Ecto neural progenitor cell (in vitro differentiated cells): ENCODE data around the gene TTLL4.

Source experiments
- DNase-seq: peaks from one replicate; pipeline ENCODE4 v3.0.0-alpha.2; 2018; ENCODE audit warnings: low spot score

The TTLL4 gene

DNA sequence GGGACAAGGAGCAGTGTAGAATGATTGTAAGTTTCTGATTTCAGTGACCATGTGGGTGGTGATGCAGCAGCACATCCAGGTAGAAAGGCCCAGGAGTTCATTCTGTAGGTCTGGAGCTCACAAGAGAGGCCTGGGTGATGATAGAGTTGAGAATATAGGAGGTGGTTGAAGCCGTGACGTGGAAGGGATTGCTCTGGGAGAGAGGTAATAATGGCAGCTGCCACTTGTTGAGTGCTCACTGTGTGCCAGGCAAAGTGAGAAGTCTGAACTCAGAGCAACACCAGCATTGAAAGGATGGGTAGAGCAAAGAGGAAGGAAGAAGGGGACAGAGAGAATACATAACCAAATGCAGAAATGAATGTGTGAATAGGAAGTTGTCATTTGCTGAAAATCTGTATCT lies 3.3 kb downstream of the TTLL4 start:
- DNase-seq: no peak

GRCh38 chr2:218716070-218716469 lies 5.4 kb downstream of the TTLL4 start:
- no peak for DNase-seq

DNA sequence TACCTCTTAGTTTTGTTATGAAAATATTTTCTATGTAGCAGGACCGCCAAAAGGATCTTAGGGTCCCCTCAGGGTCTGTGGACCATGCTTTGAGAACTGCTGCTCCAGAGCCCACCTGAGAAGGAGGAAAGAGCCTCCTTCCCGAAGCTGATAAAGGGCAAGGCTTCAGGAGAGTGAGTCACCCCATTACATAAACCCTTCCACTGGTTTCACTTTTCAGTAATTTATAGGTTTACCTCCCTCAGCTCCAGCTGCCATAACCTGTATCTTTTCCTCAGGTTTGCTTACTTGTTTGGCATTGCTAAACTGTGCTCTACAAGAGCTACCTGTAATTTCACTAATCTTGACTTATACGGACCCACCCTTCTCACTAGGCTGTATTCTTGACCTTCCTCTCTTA lies 6.6 kb downstream of the TTLL4 start:
- DNase-seq: no peak

- DNase-seq: no peak
These were observed 7.4 kb downstream of the TTLL4 start for GRCh38 chr2:218718058-218718457.

GRCh38 chr2:218719457-218719856 lies 8.8 kb downstream of the TTLL4 start:
- no peak for DNase-seq

DNA sequence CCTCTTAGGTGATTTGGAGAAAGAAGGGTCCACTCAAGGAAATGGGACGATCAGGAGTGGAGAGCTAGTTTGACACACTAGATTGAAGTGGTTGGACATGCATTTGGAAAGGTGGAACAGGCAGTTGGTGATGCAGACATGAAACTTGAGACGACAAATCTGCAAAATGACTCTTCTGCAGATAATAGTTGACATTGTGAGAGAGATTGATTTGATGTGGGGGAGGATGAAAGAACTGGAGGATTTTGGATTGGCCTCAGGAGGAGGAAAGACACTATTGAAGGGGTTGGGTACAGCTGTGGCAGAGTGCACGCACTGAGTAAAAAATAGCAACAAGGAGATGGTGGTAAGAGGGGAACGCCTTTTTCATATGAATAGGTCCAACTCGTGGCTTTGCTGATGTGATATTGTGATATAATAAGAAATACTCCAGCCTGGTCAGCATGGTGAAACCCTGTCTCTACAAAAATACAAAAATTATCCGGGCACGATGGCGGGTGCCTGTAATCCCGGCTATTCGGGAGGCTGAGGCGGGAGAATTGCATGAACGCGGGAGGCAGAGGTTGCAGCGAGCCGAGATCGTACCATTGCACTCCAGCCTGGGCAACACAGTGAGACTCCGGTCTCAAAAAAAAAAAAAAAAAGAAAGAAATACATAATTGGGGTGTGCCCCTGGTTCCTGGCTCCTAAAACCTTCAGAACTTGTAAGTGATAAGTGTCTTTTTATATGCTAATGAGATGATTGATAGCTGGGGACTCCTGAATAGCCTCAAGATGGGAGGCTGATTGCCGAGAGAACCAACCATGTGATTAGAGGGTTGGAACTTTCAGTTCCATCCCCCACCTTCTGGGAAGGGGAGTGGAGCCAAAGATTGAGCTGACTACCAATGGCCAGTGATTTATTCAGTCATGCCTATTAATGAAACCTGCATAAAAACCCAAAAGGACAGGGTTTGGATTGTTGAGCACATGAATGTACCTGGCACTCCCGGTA lies 9.7 kb downstream of the TTLL4 start:
- no peak for DNase-seq

DNA sequence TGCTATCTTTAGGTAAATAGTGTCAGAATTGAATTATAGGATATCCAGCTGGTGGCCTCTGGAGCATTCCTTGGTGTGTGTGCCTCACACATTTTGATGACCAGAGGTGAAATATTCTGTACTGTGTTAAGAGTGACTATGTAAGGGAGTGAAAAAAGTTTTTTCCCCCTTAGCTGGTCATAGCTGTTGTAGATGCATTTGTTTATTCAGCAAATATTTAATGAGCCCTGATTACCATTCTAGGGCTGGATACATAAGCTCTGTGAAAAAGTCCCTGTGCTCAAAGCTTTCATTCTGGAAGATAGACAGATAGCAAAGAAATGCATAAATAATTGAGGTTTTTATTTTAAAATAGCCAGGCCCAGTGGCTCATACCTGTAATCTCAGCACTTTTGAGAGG lies 10.9 kb downstream of the TTLL4 start:
- no peak for DNase-seq

DNA sequence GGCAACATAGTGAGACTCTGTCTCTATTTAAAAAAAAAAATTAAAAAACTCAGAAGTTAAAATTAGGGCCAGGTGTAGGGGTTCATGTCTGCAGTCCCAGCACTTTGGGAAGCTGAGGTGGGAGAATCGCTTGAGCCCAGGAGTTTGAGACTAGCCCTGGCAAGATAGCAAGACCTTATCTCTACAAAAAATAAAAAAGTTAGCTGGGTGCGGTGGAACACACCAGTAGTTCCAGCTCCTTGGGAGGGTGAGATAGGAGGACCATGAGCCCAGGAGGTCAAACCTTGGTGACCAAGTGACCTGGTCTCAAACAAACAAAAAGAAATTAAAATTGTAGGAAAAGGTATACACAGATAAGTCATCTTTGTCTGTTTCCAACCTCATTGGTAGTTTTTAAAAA lies 11.3 kb downstream of the TTLL4 start:
- no peak for DNase-seq

GRCh38 chr2:218722419-218722818 lies 11.8 kb downstream of the TTLL4 start:
- no peak for DNase-seq

DNA sequence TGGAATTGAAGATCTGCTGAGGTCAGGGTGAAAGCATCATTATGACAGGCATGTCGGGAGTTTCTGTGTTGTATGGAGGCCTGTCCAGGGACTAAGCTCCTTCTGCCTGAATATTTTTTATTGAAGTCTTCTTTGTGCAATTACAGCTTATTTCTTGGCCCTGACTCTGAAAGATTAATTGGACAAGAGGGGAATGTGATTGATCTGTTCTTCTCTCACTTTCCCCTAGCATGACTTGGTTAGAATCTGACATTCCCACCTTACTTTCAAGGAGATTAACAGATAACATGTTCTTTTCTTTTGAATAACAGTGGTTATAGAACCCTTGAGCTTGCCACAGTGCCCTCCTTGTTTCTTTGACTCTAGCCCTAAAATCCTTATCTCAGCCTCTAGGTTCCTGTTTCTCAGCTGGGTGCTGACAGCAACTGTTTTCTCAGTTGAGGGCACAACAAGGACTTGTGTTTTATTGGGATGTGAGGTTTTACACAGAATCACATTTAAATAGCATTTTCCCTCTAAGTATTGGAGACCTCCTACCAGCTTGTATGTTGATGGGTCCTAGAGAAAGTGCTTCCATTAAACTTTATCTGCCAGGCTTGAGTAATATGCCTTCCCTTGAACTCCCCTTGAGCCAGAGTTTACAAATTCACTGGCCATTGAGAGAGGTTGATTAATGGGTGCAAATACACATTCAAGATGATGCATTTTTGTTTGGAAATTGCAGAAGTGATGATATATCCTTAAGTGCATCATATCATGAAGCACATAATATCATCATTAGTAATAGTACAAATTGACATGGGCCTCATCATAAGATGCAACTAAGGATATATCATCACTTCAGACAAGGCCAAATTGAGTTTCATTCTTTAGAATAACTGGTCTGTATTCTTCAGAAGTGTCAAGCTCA lies 12.5 kb downstream of the TTLL4 start:
- DNase-seq: no peak

DNA sequence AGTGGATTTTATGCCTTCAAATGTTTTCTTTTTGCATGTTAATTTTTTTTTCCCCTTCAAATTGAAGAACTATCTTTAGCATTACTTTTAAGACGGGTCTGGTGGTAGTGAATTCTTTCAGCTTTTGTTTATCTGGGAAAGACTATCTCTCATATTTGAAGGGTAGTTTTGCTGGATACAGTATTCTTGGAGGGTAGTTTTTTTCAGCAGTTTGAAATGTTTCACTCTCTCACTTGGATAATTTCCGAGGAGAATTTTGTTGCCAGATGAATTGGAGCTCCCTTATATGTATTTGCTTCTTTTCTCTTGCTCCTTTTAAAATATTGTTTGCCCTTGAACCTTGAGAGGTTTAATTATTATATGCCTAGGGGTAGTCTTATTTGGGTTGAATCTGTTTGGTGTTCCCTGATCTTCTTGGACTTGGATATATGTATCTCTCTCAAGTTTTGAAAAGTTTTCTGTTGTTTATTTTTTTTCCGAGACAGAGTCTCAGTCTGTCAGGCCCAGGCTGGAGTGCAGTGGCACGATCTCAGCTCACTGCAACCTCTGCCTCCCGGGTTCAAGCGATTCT lies 15.5 kb downstream of the TTLL4 start:
- no peak for DNase-seq

DNA sequence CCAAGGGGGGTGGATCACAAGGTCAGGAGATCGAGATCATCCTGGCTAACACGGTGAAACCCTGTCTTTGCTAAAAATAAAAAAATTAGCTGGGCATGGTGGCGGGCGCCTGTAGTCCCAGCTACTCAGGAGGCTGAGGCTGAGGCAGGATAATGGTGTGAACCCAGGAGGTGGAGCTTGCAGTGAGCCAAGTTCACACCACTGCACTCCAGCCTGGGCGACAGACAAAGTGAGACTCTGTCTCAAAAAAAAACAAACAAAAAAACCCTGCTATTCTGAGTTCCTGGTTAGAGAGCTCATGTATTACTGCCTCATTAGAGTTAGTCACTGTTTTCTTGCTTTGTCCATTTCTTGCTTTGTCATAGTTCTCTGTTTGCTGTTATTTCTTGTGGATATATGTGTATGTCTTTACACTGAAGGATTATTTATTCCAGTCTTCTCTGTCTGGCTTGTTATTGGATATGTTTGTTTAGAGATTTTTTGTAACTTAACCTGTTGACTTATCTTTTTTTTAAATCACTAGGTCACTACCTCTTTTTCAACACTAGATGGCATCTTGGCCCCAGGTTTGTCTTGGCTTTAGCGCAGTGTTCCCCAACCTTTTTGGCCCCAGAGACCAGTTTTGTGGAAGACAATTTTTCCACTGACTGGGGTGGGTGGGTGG lies 17.0 kb downstream of the TTLL4 start:
- DNase-seq: no peak

DNA sequence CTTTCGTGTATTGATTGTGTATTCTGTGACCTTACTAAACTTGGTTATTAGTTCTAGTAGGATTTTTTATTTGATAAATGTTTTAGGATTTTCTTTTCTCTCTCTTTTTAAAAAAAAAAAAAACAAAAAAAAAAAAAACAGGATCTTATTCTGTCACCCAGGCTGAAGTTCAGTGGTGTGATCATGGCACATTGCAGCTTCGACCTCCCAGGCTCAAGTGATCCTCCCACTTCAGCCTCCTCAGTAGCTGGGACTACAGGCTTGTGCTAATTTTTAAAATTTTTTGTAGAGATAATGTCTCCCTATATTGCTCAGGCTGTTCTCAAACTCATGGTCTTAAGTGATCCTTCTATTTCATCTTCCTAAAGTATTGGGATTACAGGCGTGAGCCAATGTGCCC lies 19.0 kb downstream of the TTLL4 start:
- no peak for DNase-seq

- DNase-seq: no peak
These were observed 21.6 kb downstream of the TTLL4 start for GRCh38 chr2:218732052-218732760.

DNA sequence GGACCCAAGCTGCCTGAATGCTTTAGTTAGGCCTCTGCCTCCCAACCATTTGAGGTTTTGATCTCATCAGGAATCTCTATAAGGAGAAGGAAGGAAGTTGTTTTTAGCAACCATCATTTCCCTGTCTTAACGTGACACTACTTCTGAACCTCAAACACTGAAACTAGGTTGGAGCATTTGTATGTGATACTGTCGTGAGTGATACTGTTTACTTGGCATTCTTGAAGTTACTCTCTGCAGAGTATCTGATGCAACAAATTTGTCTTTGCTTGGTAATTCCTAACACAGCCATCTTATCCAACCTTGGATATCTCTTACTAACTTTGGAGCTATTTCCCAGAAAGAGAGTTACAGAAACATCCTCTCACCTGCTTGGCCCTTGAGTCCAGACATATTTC lies 22.1 kb downstream of the TTLL4 start:
- DNase-seq: no peak

DNA sequence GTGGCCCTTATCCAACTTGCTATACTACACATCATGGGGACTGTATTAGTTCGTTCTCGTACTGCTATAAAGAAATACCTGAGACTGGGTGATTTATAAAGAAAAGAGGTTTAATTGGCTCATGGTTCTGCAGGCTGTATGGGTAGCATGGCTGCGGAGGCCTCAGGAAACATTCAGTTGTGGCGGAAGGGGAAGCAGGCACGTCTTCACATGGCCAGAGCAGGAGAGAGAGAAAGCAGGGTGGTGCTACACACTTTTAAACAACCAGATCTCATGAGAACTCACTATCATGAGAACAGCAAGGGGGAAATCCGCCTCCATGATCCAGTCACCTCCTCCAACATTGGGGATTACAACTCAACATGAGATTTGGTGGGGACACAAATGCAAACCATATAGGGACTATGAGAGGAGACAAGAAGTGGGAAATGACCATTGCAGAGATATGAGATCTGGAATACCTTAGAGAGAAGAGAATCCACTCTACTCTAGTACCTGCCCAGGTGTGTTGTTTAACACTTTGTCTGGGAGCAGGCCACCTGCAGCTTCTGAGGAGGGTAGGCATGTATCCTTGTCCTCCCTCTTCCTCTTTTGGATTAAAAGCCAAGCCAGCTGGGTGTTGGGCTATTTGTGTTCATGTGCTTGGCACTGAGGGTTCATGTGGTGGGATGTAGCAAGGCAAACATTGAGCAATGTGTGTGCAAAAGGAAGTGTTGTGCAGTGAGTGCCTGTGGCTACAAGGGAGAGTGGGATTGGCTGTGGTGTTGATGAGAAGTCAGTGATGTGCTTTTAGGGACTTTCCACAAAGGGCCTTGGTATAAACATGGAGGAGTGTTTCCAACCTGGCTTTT lies 22.8 kb downstream of the TTLL4 start:
- DNase-seq: no peak

GRCh38 chr2:218734190-218734975 lies 23.7 kb downstream of the TTLL4 start:
- no peak for DNase-seq

GRCh38 chr2:218736531-218736930 lies 25.9 kb downstream of the TTLL4 start:
- DNase-seq: no peak

DNA sequence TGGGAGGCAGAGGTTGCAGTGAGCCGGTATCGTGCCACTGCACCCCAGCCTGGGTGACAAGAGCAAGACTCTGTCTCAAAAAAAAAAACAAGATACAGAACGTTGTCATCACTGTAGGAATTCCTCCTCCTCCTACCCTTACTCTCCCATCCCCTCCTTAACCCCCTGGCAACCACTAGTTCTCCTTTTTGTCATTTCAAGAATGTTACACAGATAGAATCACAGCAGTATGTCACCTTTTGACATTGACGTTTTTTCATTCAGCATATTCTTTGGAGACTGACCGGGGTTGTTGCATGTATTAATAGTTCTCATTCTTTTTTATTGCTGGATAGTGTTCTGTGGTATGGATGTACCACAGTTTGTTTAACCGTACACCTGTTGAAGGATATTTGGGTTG lies 32.4 kb downstream of the TTLL4 start:
- DNase-seq: no peak

- DNase-seq: no peak
These were observed 34.0 kb downstream of the TTLL4 start for GRCh38 chr2:218744615-218745014.
